K562 (cell line): ENCODE measurements around the gene PDE9A. TPM values are rescaled to one million over a fixed set of nuclear protein-coding genes. Genes with fewer than 3 reads are reported as not detected.

Experiments
- PURB ChIP-seq: sonication (generic); formaldehyde crosslinking; IDR thresholded peaks from 2 replicates; pipeline ENCODE4 v1.9.0; 2021; ENCODE audit warnings: low read depth, mild to moderate bottlenecking, missing genetic modification reagents
- TRIM24 ChIP-seq, 2 experiments: fragments of 450-650 bp; IDR thresholded peaks; 2 replicates each; pipeline ENCODE4 v1.6.1; 2016
- TSC22D4 ChIP-seq: fragments of 450-650 bp; IDR thresholded peaks from 2 replicates; pipeline ENCODE4 v1.6.1; 2016; ENCODE audit warnings: missing genetic modification characterization, missing biosample characterization, control low read depth
- ZNF124 ChIP-seq: sonication (generic); formaldehyde crosslinking; IDR thresholded peaks from 2 replicates; pipeline ENCODE4 v1.8.1; 2022; ENCODE audit warnings: missing genetic modification reagents
- ZNF407 ChIP-seq: fragments of 450-650 bp; IDR thresholded peaks from 2 replicates; pipeline ENCODE4 v1.6.1; 2016; ENCODE audit warnings: low read depth
- ZNF444 ChIP-seq: fragments of 250-450 bp; sonication (Bioruptor Pico); IDR thresholded peaks from 2 replicates; pipeline ENCODE4 v1.4.0; 2020; ENCODE audit warnings: mild to moderate bottlenecking, moderate library complexity
- ZNF589 ChIP-seq: fragments of 200-800 bp; sonication (Bioruptor generic); IDR thresholded peaks from 2 replicates; pipeline ENCODE4 v1.6.1; 2016; ENCODE audit warnings: low read depth, missing genetic modification characterization, missing compliant biosample characterization
- ZNF696 ChIP-seq: fragments of 250-450 bp; sonication (Bioruptor Pico); conservative IDR thresholded peaks from 2 replicates; pipeline ENCODE4 v1.4.0; 2020; ENCODE audit warnings: mild to moderate bottlenecking, moderate library complexity
- polyA plus RNA-seq, 8 experiments: library from polyadenylated mRNA; depleted of rRNA in 4 of 8; stranded (reverse) in 5 of 8; unstranded in 3 of 8; fragments of >200 nt; fragmentation: Nextera tagmentation in 2 of 8; fragmentation: Illumina TruSeq in 1 of 8; extraction: Ambion mirVana in 2 of 8; extraction: Trizol in 1 of 8; gene quantifications; 2 replicates each; pipeline versions ENCODE4 v1.2.1 to v1.2.3, GENCODE V29; 2011 to 2014; ENCODE audit warnings: inconsistent platforms in 1 of 8, missing spikeins in 1 of 8
- total RNA-seq, 7 experiments: library from RNA; depleted of rRNA in 6 of 7; stranded (reverse); fragments of >200 nt in 6 of 7; fragmentation: Illumina TruSeq in 2 of 7; extraction: Trizol in 2 of 7; gene quantifications; 2 replicates each; pipeline versions ENCODE4 v1.2.1 to v1.2.3, GENCODE V29; 2011 to 2021; ENCODE audit warnings: low replicate concordance in 1 of 7

Gene PDE9A
- total and polyA plus RNA-seq, 9 of the 15 experiments (the other 6 are each of a cell fraction or from before 2014, with no cell fraction given) = 0.07 to 0.27 TPM; not detected in 7

- no peak for TF ChIP-seq ZNF407
- TF ChIP-seq ZNF124 = no peak
- TF ChIP-seq ZNF589 (CRISPR knock-in tag) = peak; percentile 66
- TF ChIP-seq ZNF696 (CRISPR knock-in tag) = no peak
- TF ChIP-seq TSC22D4 (tag) = no peak
- TF ChIP-seq TRIM24 (IDR thresholded peaks at IDR 0.05) = peak in 1 of 2 experiments; percentile 22; a peak in 1 of 4 replicates
- no peak for TF ChIP-seq ZNF444 (CRISPR knock-in tag)
- no peak for TF ChIP-seq PURB (CRISPR knock-in tag)
These were observed 8.9 kb upstream of the PDE9A start (continued) for GRCh38 chr21:42644223-42645208.
